Common myeloid progenitor, CD34-positive (primary cell): Measurements from ENCODE around the gene ADGRD1.

ENCODE experiments used
- CTCF ChIA-PET: fragments of 350-600 bp; sonication (Branson Sonifier 250); formaldehyde crosslinking; loops from one replicate; lab custom pipeline; 2021; ENCODE audit warnings: antibody characterized with exemption; lab: Charles Lee
- POLR2A ChIA-PET: fragments of 350-600 bp; sonication (Branson Sonifier 250); formaldehyde crosslinking; loops from one replicate; lab custom pipeline; 2021; ENCODE audit warnings: antibody characterized with exemption; lab: Charles Lee
- DNase-seq, 3 donors: peaks; one replicate each; pipeline versions ENCODE4 v3.0.0 to v3.0.0-alpha.2; 2013
- H3K27ac ChIP-seq, 2 experiments: 1 replicate in 1 of 2; 2 replicates in 1 of 2; pipeline ENCODE4 v1.7.0; 2013; ENCODE audit warnings: inconsistent platforms in 2 of 2, low read length in 2 of 2, mild to moderate bottlenecking in 2 of 2, low read depth in 1 of 2, moderate library complexity in 1 of 2; ENCODE audit not compliant: severe bottlenecking in 2 of 2, insufficient read depth in 1 of 2, poor library complexity in 1 of 2
- H3K27me3 ChIP-seq, 5 experiments: replicated peaks in 2 of 5; 1 replicate in 3 of 5; 2 replicates in 2 of 5; pipeline versions ENCODE4 v1.6.1 to v1.7.0; 2013; ENCODE audit warnings: low read length in 4 of 5, mild to moderate bottlenecking in 2 of 5, moderate library complexity in 2 of 5, inconsistent platforms in 1 of 5; ENCODE audit not compliant: insufficient read depth in 5 of 5, control insufficient read depth in 4 of 5
- H3K36me3 ChIP-seq, 4 experiments: 1 replicate in 2 of 4; 2 replicates in 2 of 4; pipeline versions ENCODE4 v1.6.1 to v1.7.0; 2013; ENCODE audit warnings: low read length in 3 of 4, control low read depth in 1 of 4, mild to moderate bottlenecking in 1 of 4; ENCODE audit not compliant: control insufficient read depth in 4 of 4, insufficient read depth in 4 of 4
- H3K4me1 ChIP-seq, 4 experiments: 1 replicate in 3 of 4; 2 replicates in 1 of 4; pipeline versions ENCODE4 v1.6.1 to v1.7.1; 2013; ENCODE audit warnings: low read length in 3 of 4, mild to moderate bottlenecking in 3 of 4, control low read depth in 1 of 4, inconsistent platforms in 1 of 4, moderate library complexity in 1 of 4; ENCODE audit not compliant: control insufficient read depth in 4 of 4, insufficient read depth in 4 of 4; ENCODE audit errors: control extremely low read depth in 1 of 4
- H3K4me3 ChIP-seq, 7 experiments: 1 replicate in 4 of 7; 2 replicates in 3 of 7; pipeline versions ENCODE4 v1.5.1 to v1.7.0; 2013; ENCODE audit warnings: mild to moderate bottlenecking in 7 of 7, low read length in 6 of 7, moderate library complexity in 6 of 7, inconsistent platforms in 2 of 7, low read depth in 2 of 7, control low read depth in 1 of 7; ENCODE audit not compliant: insufficient read depth in 4 of 7, control insufficient read depth in 1 of 7; ENCODE audit errors: extremely low read depth in 1 of 7
- H3K9me3 ChIP-seq, 5 experiments: 1 replicate in 4 of 5; 2 replicates in 1 of 5; pipeline versions ENCODE4 v1.6.1 to v1.7.1; 2013; ENCODE audit warnings: low read length in 4 of 5, mild to moderate bottlenecking in 2 of 5, inconsistent platforms in 1 of 5, low read depth in 1 of 5, moderate library complexity in 1 of 5; ENCODE audit not compliant: control insufficient read depth in 4 of 5, insufficient read depth in 2 of 5; ENCODE audit errors: control extremely low read depth in 1 of 5
- WGBS: methylation state at CpG from one replicate; pipeline ENCODE4 v1.1.5; 2013; ENCODE audit not compliant: insufficient coverage; 5-methylcytosine and 5-hydroxymethylcytosine counted together

The ADGRD1 gene

GRCh38 chr12:131021154-131021541 lies 67.4 kb downstream of the ADGRD1 start:
- WGBS, result 91% methylated on average over 18 of the region's 20 CpGs
- Histone ChIP-seq H3K27me3 (peaks cover 0 to 29% (median 14%) of the 10 kb centered on the region in 5 experiments), H3K4me1 (no peaks in the 10 kb centered on the region), H3K9me3 (no peaks in the 10 kb centered on the region), H3K27ac (no peak overlapping the region), H3K4me3 (no peak overlapping the region), H3K36me3 (no peaks in the 10 kb centered on the region)
- POLR2A ChIA-PET, result no interaction called here
- CTCF ChIA-PET, result no interaction called here
- no peak for DNase-seq

DNA sequence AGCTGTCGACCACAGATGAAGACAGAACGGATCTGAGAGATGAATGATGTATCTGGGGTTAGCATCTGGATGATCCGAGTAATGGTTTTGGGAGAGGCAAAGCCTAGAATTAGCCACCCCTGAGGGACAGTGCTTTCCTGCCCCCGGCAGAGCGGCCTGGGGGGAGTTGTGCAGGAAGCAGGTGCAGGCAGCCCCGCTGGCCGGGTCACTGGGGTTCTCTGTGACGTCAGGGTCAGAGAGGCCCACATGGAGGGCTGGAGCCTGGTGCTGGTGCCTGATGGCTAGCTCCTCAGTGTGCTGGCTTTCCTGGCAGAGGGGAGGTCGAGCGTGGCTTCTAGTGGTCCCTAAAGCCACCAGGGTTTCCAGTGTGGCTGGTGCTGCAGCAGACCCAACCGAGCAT lies 70.3 kb downstream of the ADGRD1 start:
- CTCF ChIA-PET, result no interaction called here
- POLR2A ChIA-PET, result interaction anchor here (0.6 to 0.7 kb wide), 2 partner anchors 100 to 151 kb away, joined by 3 read pairs; no protein-coding TSS in a partner anchor
- 90% methylated on average over 11 of the region's 11 CpGs for WGBS

GRCh38 chr12:131024721-131025120 lies 71.0 kb downstream of the ADGRD1 start:
- no peaks in the 10 kb centered on the region for H3K4me1 ChIP-seq
- no peaks in the 10 kb centered on the region for H3K9me3 ChIP-seq
- H3K27me3 ChIP-seq, result peaks cover 0 to 16% (median 3%) of the 10 kb centered on the region in 5 experiments
- H3K27ac ChIP-seq, result no peak overlapping the region
- H3K36me3 ChIP-seq, result no peaks in the 10 kb centered on the region
- no peak overlapping the region for H3K4me3 ChIP-seq
- ChIA-PET POLR2A (no interaction called here), CTCF (no interaction called here)
- 91% methylated on average over 4 of the region's 11 CpGs for WGBS
- no peak for DNase-seq

More for the DNA sequence above, 70.3 kb downstream of the ADGRD1 start:
- no peak overlapping the region for H3K27ac ChIP-seq
- H3K4me1 ChIP-seq, result no peaks in the 10 kb centered on the region
- H3K4me3 ChIP-seq, result no peak overlapping the region
- no peak for DNase-seq
- H3K36me3 ChIP-seq, result no peaks in the 10 kb centered on the region
- peaks cover 0 to 18% (median 3%) of the 10 kb centered on the region in 5 experiments for H3K27me3 ChIP-seq
- no peaks in the 10 kb centered on the region for H3K9me3 ChIP-seq

GRCh38 chr12:131025234-131025633 lies 71.5 kb downstream of the ADGRD1 start:
- Histone ChIP-seq H3K4me1 (no peaks in the 10 kb centered on the region), H3K27ac (no peak overlapping the region), H3K9me3 (no peaks in the 10 kb centered on the region), H3K4me3 (no peak overlapping the region), H3K36me3 (no peaks in the 10 kb centered on the region), H3K27me3 (peaks cover 0 to 16% (median 3%) of the 10 kb centered on the region in 5 experiments)
- no peak for DNase-seq
- CTCF ChIA-PET, result no interaction called here
- POLR2A ChIA-PET, result no interaction called here
- WGBS, result 87% methylated on average over 5 of the region's 11 CpGs

DNA sequence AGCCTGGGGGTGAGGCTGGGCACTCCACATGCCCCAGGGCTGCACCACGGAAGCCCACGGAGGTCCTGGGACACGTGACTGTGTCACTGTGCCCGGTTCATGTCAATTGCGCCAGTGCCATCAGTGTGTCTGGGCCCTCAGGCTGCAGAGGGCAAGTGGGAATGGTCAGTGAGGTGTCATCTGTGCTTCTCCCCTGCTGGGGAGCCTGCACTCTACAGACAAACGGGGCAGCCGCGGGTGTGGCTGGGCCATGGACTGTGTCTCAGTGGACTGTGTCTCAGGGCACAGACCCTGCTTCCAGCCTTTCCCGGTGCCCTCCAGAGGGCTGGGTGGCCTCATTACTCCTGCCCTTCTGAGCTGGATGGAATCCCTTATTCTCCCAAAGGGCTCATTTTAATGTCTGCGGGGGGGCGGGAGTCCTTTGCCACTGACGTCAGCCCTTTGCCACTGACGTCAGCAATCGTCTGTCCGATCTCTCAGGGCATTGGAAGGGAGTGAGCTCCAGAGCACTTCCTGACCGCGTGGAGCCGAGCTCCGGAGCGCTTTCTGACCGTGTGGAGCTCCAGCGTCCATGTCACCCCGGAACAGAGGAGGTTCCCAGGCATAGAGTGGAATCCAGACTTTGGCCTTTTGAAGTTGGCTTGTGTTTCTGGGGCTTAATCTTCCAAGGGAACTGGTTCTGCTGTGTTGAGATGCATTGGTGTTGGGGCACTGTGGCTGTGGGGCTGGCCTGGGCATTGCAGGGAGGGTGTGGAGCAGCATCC lies 72.4 kb downstream of the ADGRD1 start:
- H3K4me1 ChIP-seq, result no peaks in the 10 kb centered on the region
- no peaks in the 10 kb centered on the region for H3K36me3 ChIP-seq
- ChIA-PET CTCF (no interaction called here), POLR2A (no interaction called here)
- no peak overlapping the region for H3K27ac ChIP-seq
- no peak overlapping the region for H3K4me3 ChIP-seq
- 80% methylated on average over 17 of the region's 23 CpGs for WGBS
- peaks cover 0 to 20% (median 3%) of the 10 kb centered on the region in 5 experiments for H3K27me3 ChIP-seq
- DNase-seq, result no peak
- H3K9me3 ChIP-seq, result no peaks in the 10 kb centered on the region

GRCh38 chr12:131026754-131027153 lies 73.0 kb downstream of the ADGRD1 start:
- 86% methylated on average over 11 of the region's 11 CpGs for WGBS
- Histone ChIP-seq H3K27me3 (peaks cover 0 to 21% (median 3%) of the 10 kb centered on the region in 5 experiments), H3K9me3 (no peaks in the 10 kb centered on the region), H3K4me1 (no peaks in the 10 kb centered on the region), H3K27ac (no peak overlapping the region), H3K36me3 (no peaks in the 10 kb centered on the region), H3K4me3 (no peak overlapping the region)
- DNase-seq, result no peak
- ChIA-PET POLR2A (no interaction called here), CTCF (no interaction called here)

DNA sequence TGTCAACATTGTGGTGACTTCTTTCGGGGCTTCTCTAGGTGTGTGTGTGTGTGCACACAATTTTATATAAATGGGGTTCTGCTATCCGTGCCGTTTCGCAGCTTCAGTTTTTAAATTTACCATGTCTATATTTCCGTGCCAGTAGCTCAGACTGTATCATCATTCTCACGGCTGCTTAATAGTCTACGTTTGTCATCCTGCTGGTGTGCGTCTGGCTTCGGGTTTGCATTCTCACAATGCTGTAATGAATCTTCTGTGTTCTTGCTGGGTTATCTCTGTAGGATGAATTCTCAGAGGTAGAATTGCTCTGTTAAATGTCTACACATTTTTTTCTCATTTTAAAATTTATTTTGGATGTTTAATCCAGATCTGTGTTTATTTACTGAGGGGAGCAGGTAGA lies 73.6 kb downstream of the ADGRD1 start:
- WGBS, result 97% methylated on average over 6 of the region's 9 CpGs
- Histone ChIP-seq H3K4me3 (no peak overlapping the region), H3K36me3 (no peaks in the 10 kb centered on the region), H3K9me3 (no peaks in the 10 kb centered on the region), H3K27ac (no peak overlapping the region), H3K27me3 (peaks cover 0 to 23% (median 3%) of the 10 kb centered on the region in 5 experiments), H3K4me1 (no peaks in the 10 kb centered on the region)
- CTCF ChIA-PET, result no interaction called here
- no peak for DNase-seq
- POLR2A ChIA-PET, result no interaction called here
